ENCODE data around the gene DEPDC4.
"Not testable (repeated sequence)": the region's sequence is repeated elsewhere in the genome, so short reads cannot be mapped to it uniquely, and the experiment has no call there.

The DEPDC4 gene

GRCh38 chr12:100293017-100293416, 26.1 kb upstream of the DEPDC4 start:
- TF ChIP-seq, protein P1, sequence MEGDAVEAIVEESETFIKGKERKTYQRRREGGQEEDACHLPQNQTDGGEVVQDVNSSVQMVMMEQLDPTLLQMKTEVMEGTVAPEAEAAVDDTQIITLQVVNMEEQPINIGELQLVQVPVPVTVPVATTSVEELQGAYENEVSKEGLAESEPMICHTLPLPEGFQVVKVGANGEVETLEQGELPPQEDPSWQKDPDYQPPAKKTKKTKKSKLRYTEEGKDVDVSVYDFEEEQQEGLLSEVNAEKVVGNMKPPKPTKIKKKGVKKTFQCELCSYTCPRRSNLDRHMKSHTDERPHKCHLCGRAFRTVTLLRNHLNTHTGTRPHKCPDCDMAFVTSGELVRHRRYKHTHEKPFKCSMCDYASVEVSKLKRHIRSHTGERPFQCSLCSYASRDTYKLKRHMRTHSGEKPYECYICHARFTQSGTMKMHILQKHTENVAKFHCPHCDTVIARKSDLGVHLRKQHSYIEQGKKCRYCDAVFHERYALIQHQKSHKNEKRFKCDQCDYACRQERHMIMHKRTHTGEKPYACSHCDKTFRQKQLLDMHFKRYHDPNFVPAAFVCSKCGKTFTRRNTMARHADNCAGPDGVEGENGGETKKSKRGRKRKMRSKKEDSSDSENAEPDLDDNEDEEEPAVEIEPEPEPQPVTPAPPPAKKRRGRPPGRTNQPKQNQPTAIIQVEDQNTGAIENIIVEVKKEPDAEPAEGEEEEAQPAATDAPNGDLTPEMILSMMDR (IDR thresholded peaks at IDR 0.05; ENCODE audit: low read depth, low read length), result no peak
- H3K4me3 ChIP-seq (ENCODE audit: low read depth, low read length), result no peak overlapping the region

DNA sequence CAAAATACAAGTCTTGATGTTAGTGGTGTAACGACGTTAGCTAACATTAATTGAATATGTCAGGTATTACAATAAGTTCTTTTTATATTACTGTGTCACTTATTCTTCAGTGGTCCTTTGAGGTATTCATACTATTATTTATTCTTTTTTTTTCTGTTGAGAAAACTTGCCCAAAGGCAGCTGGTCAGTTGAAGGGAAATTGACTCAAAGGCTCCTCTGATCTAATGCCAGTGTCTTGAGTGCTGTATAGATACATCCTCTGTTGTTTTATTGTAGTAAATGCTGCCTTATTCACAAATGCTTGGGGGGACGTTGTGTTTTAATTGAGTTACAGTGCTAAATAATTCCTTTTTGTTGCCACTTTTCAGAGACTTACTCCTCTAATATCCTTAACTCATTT, 23.1 kb upstream of the DEPDC4 start:
- TF ChIP-seq, protein P1 (IDR thresholded peaks at IDR 0.05; ENCODE audit: low read depth, low read length), result no peak
- H3K4me3 ChIP-seq (ENCODE audit: low read depth, low read length), result no peak overlapping the region

DNA sequence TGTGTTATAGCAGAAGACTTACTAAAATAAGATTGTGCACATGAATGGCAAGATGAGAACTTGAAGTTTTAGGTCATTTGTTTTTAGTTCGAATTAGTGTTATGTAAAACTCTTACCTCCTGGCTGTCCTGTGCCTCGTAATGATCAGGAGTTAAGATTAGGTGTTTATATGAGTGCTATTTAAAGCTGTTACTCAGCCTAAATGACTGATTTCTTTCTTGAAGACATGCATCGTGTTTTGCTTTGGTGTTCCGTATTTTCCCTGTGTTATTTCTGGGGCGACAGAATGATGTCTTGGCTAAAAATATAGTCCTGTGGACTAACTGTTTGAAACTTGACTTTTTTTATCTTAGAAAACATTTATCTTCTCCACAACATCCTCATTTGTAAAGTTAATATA, 22.2 kb upstream of the DEPDC4 start:
- no peak overlapping the region for H3K4me3 ChIP-seq (ENCODE audit: low read depth, low read length)
- TF ChIP-seq, protein P1 (IDR thresholded peaks at IDR 0.05; ENCODE audit: low read depth, low read length), result no peak

DNA sequence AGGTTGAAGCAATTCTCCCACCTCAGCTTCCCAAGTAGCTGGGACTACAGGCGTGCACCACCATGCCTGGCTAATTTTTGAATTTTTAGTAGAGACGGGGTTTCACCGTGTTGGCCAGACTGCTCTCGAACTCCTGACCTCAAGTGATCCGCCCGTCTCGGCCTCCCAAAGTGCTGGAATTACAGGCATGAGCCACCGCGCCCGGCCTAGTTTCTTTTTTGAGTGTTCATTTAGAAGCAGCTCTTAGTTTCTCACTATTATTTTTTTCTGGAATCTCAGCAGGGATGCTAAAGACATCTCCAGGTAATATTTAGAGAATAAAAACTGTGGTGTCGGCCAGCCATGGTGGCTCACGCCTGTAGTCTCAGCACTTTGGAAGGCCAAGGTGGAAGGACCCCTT, 17.7 kb upstream of the DEPDC4 start:
- H3K4me3 ChIP-seq (ENCODE audit: low read depth, low read length), result not testable (repeated sequence)

GRCh38 chr12:100279607-100280244, 12.8 kb upstream of the DEPDC4 start:
- no peak overlapping the region for H3K4me3 ChIP-seq (ENCODE audit: low read depth, low read length)
- TF ChIP-seq, protein P1 (IDR thresholded peaks at IDR 0.05; ENCODE audit: low read depth, low read length), result no peak

DNA sequence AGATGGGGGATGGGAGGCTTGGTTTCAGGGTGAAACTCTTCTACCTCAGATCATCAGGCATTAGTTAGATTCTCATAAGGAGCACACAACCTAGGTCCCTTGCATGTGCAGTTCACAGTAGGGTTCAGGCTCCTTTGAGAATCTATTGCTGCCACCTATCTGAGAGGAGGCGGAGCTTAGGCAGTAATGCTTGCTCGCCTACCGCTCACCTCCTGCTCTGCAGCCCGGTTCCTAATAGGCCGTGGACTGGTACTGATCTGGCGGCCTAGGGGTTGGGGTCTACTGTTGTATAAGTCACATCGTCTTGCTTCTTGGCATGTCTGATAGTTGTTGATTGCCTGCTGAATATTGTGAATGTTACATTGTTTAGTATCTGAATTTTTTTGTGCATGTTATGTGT, 12.3 kb upstream of the DEPDC4 start:
- no peak overlapping the region for H3K4me3 ChIP-seq (ENCODE audit: low read depth, low read length)
- TF ChIP-seq, protein P1 (IDR thresholded peaks at IDR 0.05; ENCODE audit: low read depth, low read length), result no peak

GRCh38 chr12:100274291-100274690, 7.4 kb upstream of the DEPDC4 start:
- TF ChIP-seq, protein P1 (IDR thresholded peaks at IDR 0.05; ENCODE audit: low read depth, low read length), result no peak
- H3K4me3 ChIP-seq (ENCODE audit: low read depth, low read length), result no peak overlapping the region

- TF ChIP-seq, protein P1 (IDR thresholded peaks at IDR 0.05; ENCODE audit: low read depth, low read length), result no peak
- H3K4me3 ChIP-seq (ENCODE audit: low read depth, low read length), result no peak overlapping the region
These were observed 6.9 kb upstream of the DEPDC4 start for GRCh38 chr12:100273782-100274181.

All from WI38 (cell line).